ENCODE data around the gene GALNT4. TPM values are rescaled to one million over a fixed set of nuclear protein-coding genes. Genes with fewer than 3 reads are reported as not detected.

Gene GALNT4
- total and polyA plus RNA-seq, 10 of the 15 experiments (the other 5 are each of a cell fraction or from before 2014, with no cell fraction given) = 0.90 to 2.9 (median 1.8) TPM

GRCh38 chr12:89524541-89525304 is at the start of gene GALNT4 (continued):
- TF ChIP-seq EGR1 (IDR thresholded peaks at IDR 0.05; ENCODE audit: borderline replicate concordance in 1 of 2, low read depth in 2 of 2, low read length in 2 of 2) (0 out of 3 replicates have a peak, but pooled peaks of 1 of the 2 experiments have one; percentile 21), PAX5 (IDR thresholded peaks at IDR 0.05; ENCODE audit: borderline replicate concordance, low read depth, low read length) (peak; percentile 17; the same call in 1 of the 2 replicates), DPF2 (IDR thresholded peaks at IDR 0.05) (peak; percentile 61; the same call in 1 of the 2 replicates), NBN (IDR thresholded peaks at IDR 0.05) (peak; percentile 65), RUNX3 (IDR thresholded peaks at IDR 0.05; ENCODE audit: low read length) (peak; percentile 50), IKZF2 (IDR thresholded peaks at IDR 0.05) (peak; percentile 54 to 69), ATF7 (IDR thresholded peaks at IDR 0.05; ENCODE audit: low read depth) (peak; percentile 62), ZSCAN29 (IDR thresholded peaks at IDR 0.05) (no peak), SPI1 (IDR thresholded peaks at IDR 0.05; ENCODE audit: borderline replicate concordance, insufficient read depth, low read depth, low read length) (peak; percentile 7; the same call in 1 of the 2 replicates), E4F1 (IDR thresholded peaks at IDR 0.05; ENCODE audit: borderline replicate concordance, partially characterized antibody) (no peak), RB1 (IDR thresholded peaks at IDR 0.05; ENCODE audit: borderline replicate concordance) (no peak), TAF1 (IDR thresholded peaks at IDR 0.05; ENCODE audit: borderline replicate concordance, low read depth, low read length) (peak; percentile 36; the same call in 1 of the 2 replicates)
- TF ChIP-seq, protein P1, sequence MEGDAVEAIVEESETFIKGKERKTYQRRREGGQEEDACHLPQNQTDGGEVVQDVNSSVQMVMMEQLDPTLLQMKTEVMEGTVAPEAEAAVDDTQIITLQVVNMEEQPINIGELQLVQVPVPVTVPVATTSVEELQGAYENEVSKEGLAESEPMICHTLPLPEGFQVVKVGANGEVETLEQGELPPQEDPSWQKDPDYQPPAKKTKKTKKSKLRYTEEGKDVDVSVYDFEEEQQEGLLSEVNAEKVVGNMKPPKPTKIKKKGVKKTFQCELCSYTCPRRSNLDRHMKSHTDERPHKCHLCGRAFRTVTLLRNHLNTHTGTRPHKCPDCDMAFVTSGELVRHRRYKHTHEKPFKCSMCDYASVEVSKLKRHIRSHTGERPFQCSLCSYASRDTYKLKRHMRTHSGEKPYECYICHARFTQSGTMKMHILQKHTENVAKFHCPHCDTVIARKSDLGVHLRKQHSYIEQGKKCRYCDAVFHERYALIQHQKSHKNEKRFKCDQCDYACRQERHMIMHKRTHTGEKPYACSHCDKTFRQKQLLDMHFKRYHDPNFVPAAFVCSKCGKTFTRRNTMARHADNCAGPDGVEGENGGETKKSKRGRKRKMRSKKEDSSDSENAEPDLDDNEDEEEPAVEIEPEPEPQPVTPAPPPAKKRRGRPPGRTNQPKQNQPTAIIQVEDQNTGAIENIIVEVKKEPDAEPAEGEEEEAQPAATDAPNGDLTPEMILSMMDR (IDR thresholded peaks at IDR 0.05 in 2 of 3, conservative IDR thresholded peaks at IDR 0.05 in 1 of 3; ENCODE audit: control insufficient read depth in 2 of 3, extremely low read depth in 1 of 3, insufficient read depth in 1 of 3, low read depth in 3 of 3, low read length in 3 of 3) = peak; percentile 55 to 75 (median 61)
- TF ChIP-seq, protein P2, sequence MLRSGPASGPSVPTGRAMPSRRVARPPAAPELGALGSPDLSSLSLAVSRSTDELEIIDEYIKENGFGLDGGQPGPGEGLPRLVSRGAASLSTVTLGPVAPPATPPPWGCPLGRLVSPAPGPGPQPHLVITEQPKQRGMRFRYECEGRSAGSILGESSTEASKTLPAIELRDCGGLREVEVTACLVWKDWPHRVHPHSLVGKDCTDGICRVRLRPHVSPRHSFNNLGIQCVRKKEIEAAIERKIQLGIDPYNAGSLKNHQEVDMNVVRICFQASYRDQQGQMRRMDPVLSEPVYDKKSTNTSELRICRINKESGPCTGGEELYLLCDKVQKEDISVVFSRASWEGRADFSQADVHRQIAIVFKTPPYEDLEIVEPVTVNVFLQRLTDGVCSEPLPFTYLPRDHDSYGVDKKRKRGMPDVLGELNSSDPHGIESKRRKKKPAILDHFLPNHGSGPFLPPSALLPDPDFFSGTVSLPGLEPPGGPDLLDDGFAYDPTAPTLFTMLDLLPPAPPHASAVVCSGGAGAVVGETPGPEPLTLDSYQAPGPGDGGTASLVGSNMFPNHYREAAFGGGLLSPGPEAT (IDR thresholded peaks at IDR 0.05; ENCODE audit: low read depth) = peak; percentile 64; the same call in 1 of the 2 replicates
- TF ChIP-seq, protein P3, sequence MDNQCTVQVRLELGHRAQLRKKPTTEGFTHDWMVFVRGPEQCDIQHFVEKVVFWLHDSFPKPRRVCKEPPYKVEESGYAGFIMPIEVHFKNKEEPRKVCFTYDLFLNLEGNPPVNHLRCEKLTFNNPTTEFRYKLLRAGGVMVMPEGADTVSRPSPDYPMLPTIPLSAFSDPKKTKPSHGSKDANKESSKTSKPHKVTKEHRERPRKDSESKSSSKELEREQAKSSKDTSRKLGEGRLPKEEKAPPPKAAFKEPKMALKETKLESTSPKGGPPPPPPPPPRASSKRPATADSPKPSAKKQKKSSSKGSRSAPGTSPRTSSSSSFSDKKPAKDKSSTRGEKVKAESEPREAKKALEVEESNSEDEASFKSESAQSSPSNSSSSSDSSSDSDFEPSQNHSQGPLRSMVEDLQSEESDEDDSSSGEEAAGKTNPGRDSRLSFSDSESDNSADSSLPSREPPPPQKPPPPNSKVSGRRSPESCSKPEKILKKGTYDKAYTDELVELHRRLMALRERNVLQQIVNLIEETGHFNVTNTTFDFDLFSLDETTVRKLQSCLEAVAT (IDR thresholded peaks at IDR 0.05) = peak; percentile 53; the same call in 1 of the 2 replicates
